Measurements from ENCODE around the gene FOXRED2. TPM values are rescaled to one million over a fixed set of nuclear protein-coding genes. Genes with fewer than 3 reads are reported as not detected.
"Not testable (repeated sequence)": the region's sequence is repeated elsewhere in the genome, so short reads cannot be mapped to it uniquely, and the experiment has no call there.

FOXRED2 gene
- total RNA-seq, 2 donors from 2014 or later: 3.6 to 14.3 TPM

DNA sequence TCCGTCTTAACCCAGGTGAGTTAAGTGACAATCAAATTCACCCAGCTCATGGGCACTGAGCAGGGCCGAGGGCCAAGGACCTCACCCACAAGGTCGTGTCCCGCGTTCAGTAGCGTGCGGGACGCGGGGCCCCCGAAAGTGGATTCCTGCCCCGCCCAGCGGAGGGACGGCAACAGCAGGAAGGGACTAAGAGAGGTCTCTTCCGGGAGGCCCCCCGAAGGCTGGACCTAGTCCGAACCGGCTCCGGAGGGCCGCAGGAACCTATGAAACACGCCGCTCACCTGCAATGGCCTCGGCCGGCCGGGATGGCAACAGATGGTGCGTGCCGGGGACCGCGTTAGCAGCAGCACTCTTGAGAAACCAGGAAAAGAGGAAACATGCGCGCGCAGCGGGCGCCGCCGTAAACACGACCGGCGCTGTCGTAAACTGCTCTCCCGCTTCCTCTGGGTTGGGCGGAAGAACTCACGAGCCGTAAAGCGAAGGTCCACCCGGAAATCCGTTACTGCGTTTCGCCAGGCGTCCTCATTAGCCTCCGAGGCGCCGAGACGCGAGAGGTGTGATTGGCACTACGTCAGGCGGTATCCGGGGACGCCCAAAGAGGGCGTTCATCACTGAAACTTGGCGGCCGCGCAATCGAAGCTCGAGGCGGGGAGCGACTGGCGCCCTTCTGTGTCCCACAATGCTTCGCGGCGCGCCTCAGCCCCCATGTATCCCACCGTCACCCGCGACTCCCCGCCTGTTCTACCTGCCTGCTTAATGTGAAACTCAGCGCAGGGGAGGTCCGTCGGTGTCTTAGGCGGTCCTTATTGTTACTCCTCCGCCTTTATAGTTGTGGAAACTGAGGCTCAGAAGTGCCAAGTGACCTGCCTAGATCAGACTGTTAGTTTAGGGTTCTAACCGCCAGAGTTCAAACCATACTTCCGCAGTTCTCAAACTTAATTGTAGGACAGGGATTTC, 22.2 kb upstream of the FOXRED2 start, which contains the start of gene EIF3D:
EIF3D (minus strand) TSS at position 372 of the 957 bp plus-strand sequence. CDS start 3,045 bp downstream, outside the sequence.
- Histone ChIP-seq H3K27ac (peak within 1 kb of the TSS; percentile 95), H3K27me3 (no peaks in the 10 kb centered on the region), H3K9ac (ENCODE audit: low read depth in 2 of 2, low read length in 2 of 2) (peak within 1 kb of the TSS; percentile 76 to 94), H3K9me3 (no peaks in the 10 kb centered on the region), H3K36me3 (peaks cover 7% of the 10 kb centered on the region), H3K4me3 (peak within 1 kb of the TSS; percentile 89), H3K4me1 (peaks cover 8% of the 10 kb centered on the region)
- TF ChIP-seq CTCF (IDR thresholded peaks at IDR 0.05): no peak
- DNase-seq: peak; percentile 99
- intact Hi-C loops (cut with DNase I): no loop called here

DNA sequence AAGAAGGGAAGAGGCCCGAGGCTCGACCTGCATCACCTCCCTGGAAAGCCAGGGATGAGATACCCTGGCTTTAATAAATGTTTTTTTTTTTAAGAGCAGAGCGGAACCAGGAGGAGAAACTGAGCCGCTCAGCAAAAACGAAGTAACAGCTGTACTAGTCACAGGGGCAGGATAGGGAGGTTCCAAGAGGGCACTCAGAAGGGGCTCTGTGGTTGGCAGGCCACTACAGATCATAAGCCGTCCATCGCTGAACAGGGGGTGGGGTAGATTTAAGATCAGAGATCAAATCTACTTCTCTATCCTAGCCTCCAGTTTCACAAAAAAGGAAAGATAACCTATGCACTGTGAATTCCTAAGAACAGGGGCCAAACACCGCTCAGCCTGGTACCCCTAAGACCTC, 21.5 kb upstream of the FOXRED2 start:
- peaks cover 8% of the 10 kb centered on the region for H3K4me1 ChIP-seq
- intact Hi-C loops (cut with DNase I): no loop called here
- peak overlapping the region; percentile 68 to 94 for H3K9ac ChIP-seq (ENCODE audit: low read depth in 2 of 2, low read length in 2 of 2)
- H3K27me3 ChIP-seq: no peaks in the 10 kb centered on the region
- DNase-seq: no peak
- no peak for TF ChIP-seq CTCF (IDR thresholded peaks at IDR 0.05)
- no peaks in the 10 kb centered on the region for H3K9me3 ChIP-seq
- H3K36me3 ChIP-seq: peaks cover 15% of the 10 kb centered on the region
- peak overlapping the region; percentile 95 for H3K27ac ChIP-seq
- H3K4me3 ChIP-seq: peak overlapping the region; percentile 89

GRCh38 chr22:36522662-36523061, 15.8 kb upstream of the FOXRED2 start:
- intact Hi-C loops (cut with DNase I): no loop called here
- peaks cover 7% of the 10 kb centered on the region for H3K4me1 ChIP-seq
- peaks cover 47% of the 10 kb centered on the region for H3K36me3 ChIP-seq
- H3K27ac ChIP-seq: no peak overlapping the region
- H3K27me3 ChIP-seq: no peaks in the 10 kb centered on the region
- H3K9me3 ChIP-seq: no peaks in the 10 kb centered on the region
- no peak overlapping the region for H3K4me3 ChIP-seq
- no peak for DNase-seq
- H3K9ac ChIP-seq (ENCODE audit: low read depth in 2 of 2, low read length in 2 of 2): no peak overlapping the region
- TF ChIP-seq CTCF (IDR thresholded peaks at IDR 0.05): no peak

- no peak overlapping the region for H3K9ac ChIP-seq (ENCODE audit: low read depth in 2 of 2, low read length in 2 of 2)
- no peaks in the 10 kb centered on the region for H3K9me3 ChIP-seq
- no peak for TF ChIP-seq CTCF (IDR thresholded peaks at IDR 0.05)
- H3K4me1 ChIP-seq: no peaks in the 10 kb centered on the region
- DNase-seq: no peak
- H3K27me3 ChIP-seq: no peaks in the 10 kb centered on the region
- H3K36me3 ChIP-seq: peaks cover 62% of the 10 kb centered on the region
- no peak overlapping the region for H3K4me3 ChIP-seq
- H3K27ac ChIP-seq: no peak overlapping the region
- intact Hi-C loops (cut with DNase I): no loop called here
These were observed 13.6 kb upstream of the FOXRED2 start for GRCh38 chr22:36520423-36520822.

DNA sequence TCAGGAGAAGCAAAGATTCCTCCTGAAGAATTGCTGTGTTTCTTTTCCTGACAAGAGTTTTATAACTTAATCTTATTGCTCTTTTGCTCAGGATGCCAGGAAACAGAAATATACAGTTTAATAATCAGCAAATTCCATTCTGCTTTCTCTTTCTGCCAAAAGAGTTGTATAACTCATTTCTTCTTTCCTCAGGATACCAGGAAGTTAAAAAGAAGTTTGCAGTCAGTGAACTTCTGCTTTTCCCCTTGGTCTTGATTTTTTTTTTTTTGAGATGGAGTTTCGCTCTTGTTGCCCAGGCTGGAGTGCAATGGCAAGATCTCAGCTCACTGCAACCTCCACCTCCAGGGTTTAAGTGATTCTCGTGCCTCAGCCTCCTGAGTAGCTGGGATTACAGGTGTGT, 13.1 kb upstream of the FOXRED2 start:
- H3K27ac ChIP-seq, H3K27me3 ChIP-seq, H3K9me3 ChIP-seq: not testable (repeated sequence)

GRCh38 chr22:36514766-36515165, 7.9 kb upstream of the FOXRED2 start:
- H3K4me3 ChIP-seq: no peak overlapping the region
- no peaks in the 10 kb centered on the region for H3K9me3 ChIP-seq
- TF ChIP-seq CTCF (IDR thresholded peaks at IDR 0.05): no peak
- no peaks in the 10 kb centered on the region for H3K4me1 ChIP-seq
- intact Hi-C loops (cut with DNase I): no loop called here
- H3K9ac ChIP-seq (ENCODE audit: low read depth in 2 of 2, low read length in 2 of 2): no peak overlapping the region
- H3K36me3 ChIP-seq: peaks cover 62% of the 10 kb centered on the region
- no peak overlapping the region for H3K27ac ChIP-seq
- H3K27me3 ChIP-seq: no peaks in the 10 kb centered on the region
- DNase-seq: no peak

More for the DNA sequence above, 13.1 kb upstream of the FOXRED2 start:
- H3K4me1 ChIP-seq; H3K9ac ChIP-seq (ENCODE audit: low read depth in 2 of 2, low read length in 2 of 2); DNase-seq; H3K4me3 ChIP-seq; intact Hi-C loops (cut with DNase I): not testable (repeated sequence)
- peaks cover 66% of the 10 kb centered on the region for H3K36me3 ChIP-seq
